Measurements from ENCODE around the gene FRS3.

- no peak for TF ChIP-seq CTCF (IDR thresholded peaks at IDR 0.05)
- TF ChIP-seq POLR2A (IDR thresholded peaks at IDR 0.05): no peak
- no peak for TF ChIP-seq POLR2AphosphoS5 (IDR thresholded peaks at IDR 0.05)
Measured at GRCh38 chr6:41726876-41727275, 52.8 kb downstream of the FRS3 start.
